OCI-LY7 (cell line): Measurements from ENCODE around the gene DPYSL4. TPM values are rescaled to one million over a fixed set of nuclear protein-coding genes. Genes with fewer than 3 reads are reported as not detected.

Experiments used
- BruUV-seq: library from RNA; stranded (reverse); fragments of 400-500 nt; replicated peaks from 2 replicates; lab custom pipeline; 2021; lab: Mats Ljungman, UMichigan
- CTCF ChIA-PET: fragments of 300-600 bp; sonication (Branson Sonifier 250); formaldehyde crosslinking; loops from one replicate; lab custom pipeline; 2022; ENCODE audit warnings: antibody characterized with exemption; ENCODE audit not compliant: unreplicated experiment; lab: Charles Lee
- POLR2A ChIA-PET: fragments of 300-600 bp; sonication (Branson Sonifier 250); formaldehyde crosslinking; loops from one replicate; lab custom pipeline; 2022; ENCODE audit warnings: antibody characterized with exemption; lab: Charles Lee
- DNase-seq: peaks from one replicate; pipeline ENCODE4 v3.0.0-alpha.2; 2015; ENCODE audit warnings: low spot score
- H2AFZ ChIP-seq: fragments of 200-600 bp; sonication (generic), shearing (Covaris generic); 2 replicates; pipeline ENCODE4 v1.6.1; 2014; ENCODE audit warnings: mild to moderate bottlenecking, antibody characterized with exemption, low read length, moderate library complexity
- H3K27ac ChIP-seq: fragments of 200-600 bp; sonication (generic); 2 replicates; pipeline ENCODE4 v1.5.1; 2014; ENCODE audit warnings: mixed run types, low read depth, mild to moderate bottlenecking, moderate library complexity, low read length, inconsistent platforms; ENCODE audit not compliant: poor library complexity, severe bottlenecking
- H3K36me3 ChIP-seq: fragments of 200-600 bp; sonication (generic); 2 replicates; pipeline ENCODE4 v1.6.1; 2014; ENCODE audit warnings: mild to moderate bottlenecking, antibody characterized with exemption, low read length, moderate library complexity, mixed read lengths; ENCODE audit not compliant: insufficient read depth
- H3K4me1 ChIP-seq: fragments of 200-600 bp; sonication (generic); 2 replicates; pipeline ENCODE4 v1.5.1; 2014; ENCODE audit warnings: mild to moderate bottlenecking, low read length; ENCODE audit not compliant: insufficient read depth, poor library complexity, severe bottlenecking
- H3K4me2 ChIP-seq: fragments of 200-600 bp; sonication (generic); 2 replicates; pipeline ENCODE4 v1.6.1; 2014; ENCODE audit warnings: mild to moderate bottlenecking, low read length
- H3K4me3 ChIP-seq: fragments of 200-600 bp; sonication (generic); 2 replicates; pipeline ENCODE4 v1.5.1; 2014; ENCODE audit warnings: mild to moderate bottlenecking, low read depth, low read length; ENCODE audit not compliant: poor library complexity, severe bottlenecking
- H3K79me2 ChIP-seq: fragments of 200-600 bp; sonication (generic); 2 replicates; pipeline ENCODE4 v1.6.1; 2016; ENCODE audit warnings: low read depth, mild to moderate bottlenecking, low read length, moderate library complexity, mixed read lengths; ENCODE audit not compliant: insufficient read depth
- H3K9me2 ChIP-seq: fragments of 200-600 bp; sonication (generic); 2 replicates; pipeline ENCODE4 v1.6.1; 2016; ENCODE audit warnings: mild to moderate bottlenecking, low read length, mixed read lengths; ENCODE audit not compliant: insufficient read depth
- H3K9me3 ChIP-seq: fragments of 200-600 bp; sonication (generic); 2 replicates; pipeline ENCODE4 v1.6.1; 2014; ENCODE audit warnings: mild to moderate bottlenecking, mixed run types, low read length, mixed read lengths
- H4K20me1 ChIP-seq: fragments of 200-600 bp; sonication (generic); 2 replicates; pipeline ENCODE4 v1.6.1; 2014; ENCODE audit warnings: mild to moderate bottlenecking, antibody characterized with exemption, low read length, moderate library complexity, mixed read lengths; ENCODE audit not compliant: insufficient read depth
- EZH2phosphoT487 ChIP-seq: fragments of 200-600 bp; sonication (generic); IDR thresholded peaks from 2 replicates; pipeline ENCODE4 v1.6.1; 2018; ENCODE audit warnings: low read depth, borderline replicate concordance, mild to moderate bottlenecking, mixed run types, antibody characterized with exemption, low read length, moderate library complexity, mixed read lengths
- intact Hi-C: fragments of 100-400 bp; cut with micrococcal nuclease; formaldehyde crosslinking; loops from one replicate; pipeline ENCODE4 v1.10.0; 2022; ENCODE audit not compliant: unreplicated experiment
- total RNA-seq, 2 experiments: library from RNA; depleted of rRNA in 1 of 2; stranded (reverse); fragments of >200 nt in 1 of 2; shearing (Covaris generic) in 1 of 2; gene quantifications; 2 replicates each; pipeline ENCODE4 v1.2.3, GENCODE V29; 2014 to 2022
- TF ChIP-seq, protein P1 (sequence below): fragments of 200-600 bp; sonication (generic); conservative IDR thresholded peaks from 2 replicates; pipeline ENCODE4 v1.5.1; 2014; ENCODE audit warnings: mild to moderate bottlenecking, antibody characterized with exemption, low read length, moderate library complexity, mixed read lengths

Gene DPYSL4
- total RNA-seq, 2 experiments from 2014 or later = not detected

GRCh38 chr10:132166216-132166950 lies 20.4 kb upstream of the DPYSL4 start:
- peaks cover 21% of the 10 kb centered on the region for H3K4me1 ChIP-seq
- H3K36me3 ChIP-seq = no peaks in the 10 kb centered on the region
- no peak for TF ChIP-seq EZH2phosphoT487
- TF ChIP-seq, protein P1, sequence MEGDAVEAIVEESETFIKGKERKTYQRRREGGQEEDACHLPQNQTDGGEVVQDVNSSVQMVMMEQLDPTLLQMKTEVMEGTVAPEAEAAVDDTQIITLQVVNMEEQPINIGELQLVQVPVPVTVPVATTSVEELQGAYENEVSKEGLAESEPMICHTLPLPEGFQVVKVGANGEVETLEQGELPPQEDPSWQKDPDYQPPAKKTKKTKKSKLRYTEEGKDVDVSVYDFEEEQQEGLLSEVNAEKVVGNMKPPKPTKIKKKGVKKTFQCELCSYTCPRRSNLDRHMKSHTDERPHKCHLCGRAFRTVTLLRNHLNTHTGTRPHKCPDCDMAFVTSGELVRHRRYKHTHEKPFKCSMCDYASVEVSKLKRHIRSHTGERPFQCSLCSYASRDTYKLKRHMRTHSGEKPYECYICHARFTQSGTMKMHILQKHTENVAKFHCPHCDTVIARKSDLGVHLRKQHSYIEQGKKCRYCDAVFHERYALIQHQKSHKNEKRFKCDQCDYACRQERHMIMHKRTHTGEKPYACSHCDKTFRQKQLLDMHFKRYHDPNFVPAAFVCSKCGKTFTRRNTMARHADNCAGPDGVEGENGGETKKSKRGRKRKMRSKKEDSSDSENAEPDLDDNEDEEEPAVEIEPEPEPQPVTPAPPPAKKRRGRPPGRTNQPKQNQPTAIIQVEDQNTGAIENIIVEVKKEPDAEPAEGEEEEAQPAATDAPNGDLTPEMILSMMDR = no peak
- no peak overlapping the region for H2AFZ ChIP-seq
- no peaks in the 10 kb centered on the region for H4K20me1 ChIP-seq
- H3K27ac ChIP-seq = no peak overlapping the region
- no peaks in the 10 kb centered on the region for H3K79me2 ChIP-seq
- no peaks in the 10 kb centered on the region for H3K9me3 ChIP-seq
- DNase-seq = no peak
- no peaks in the 10 kb centered on the region for H3K9me2 ChIP-seq
- CTCF ChIA-PET = no interaction called here
- no peak overlapping the region for H3K4me3 ChIP-seq
- POLR2A ChIA-PET = no interaction called here
- no peak overlapping the region for H3K4me2 ChIP-seq
- intact Hi-C loops = loop anchor here (10.0 kb wide), 1 partner anchor 258 kb away; no protein-coding TSS in a partner anchor
- BruUV-seq = no TSS peak

- CTCF ChIA-PET = interaction anchor here (0.6 kb wide), 1 partner anchor 166 kb away, joined by 4 read pairs; no protein-coding TSS in a partner anchor
- Histone ChIP-seq H3K9me3 (no peaks in the 10 kb centered on the region), H3K9me2 (no peaks in the 10 kb centered on the region), H3K4me3 (no peak overlapping the region), H4K20me1 (no peaks in the 10 kb centered on the region), H2AFZ (no peak overlapping the region), H3K79me2 (no peaks in the 10 kb centered on the region), H3K4me2 (no peak overlapping the region), H3K27ac (no peak overlapping the region), H3K4me1 (peaks cover 13% of the 10 kb centered on the region), H3K36me3 (no peaks in the 10 kb centered on the region)
- intact Hi-C loops = loop anchor here (10.0 kb wide), 1 partner anchor 258 kb away; no protein-coding TSS in a partner anchor
- POLR2A ChIA-PET = no interaction called here
- TF ChIP-seq EZH2phosphoT487 = no peak
- TF ChIP-seq, protein P1 = no peak
- DNase-seq = no peak
- no TSS peak for BruUV-seq
Observed at GRCh38 chr10:132167041-132167674, 19.6 kb upstream of the DPYSL4 start.

DNA sequence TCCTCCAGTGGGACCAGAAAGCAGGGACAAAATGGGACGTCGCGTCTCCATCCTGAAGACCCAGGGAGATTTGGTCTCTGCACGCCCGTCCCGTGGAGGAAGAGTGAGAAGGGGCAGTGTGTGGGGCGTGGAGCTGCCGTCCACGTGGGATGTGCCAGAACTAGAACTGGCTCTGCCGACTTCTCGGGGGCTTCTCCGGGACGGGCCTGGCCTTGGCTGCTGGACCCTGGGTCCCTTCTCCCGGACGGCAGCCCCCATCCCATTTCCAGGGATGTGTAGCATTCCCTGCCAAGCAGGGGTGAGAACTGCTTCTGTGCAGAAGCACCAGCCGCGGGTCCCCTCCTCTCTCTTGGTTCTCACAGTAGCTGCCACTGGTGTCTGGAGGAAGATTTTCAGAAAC lies 18.8 kb upstream of the DPYSL4 start:
- no peaks in the 10 kb centered on the region for H3K9me2 ChIP-seq
- H3K27ac ChIP-seq = no peak overlapping the region
- no peak overlapping the region for H3K4me2 ChIP-seq
- peaks cover 5% of the 10 kb centered on the region for H3K4me1 ChIP-seq
- no peaks in the 10 kb centered on the region for H3K36me3 ChIP-seq
- no peaks in the 10 kb centered on the region for H3K9me3 ChIP-seq
- DNase-seq = no peak
- POLR2A ChIA-PET = no interaction called here
- no TSS peak for BruUV-seq
- intact Hi-C loops = loop anchor here (10.0 kb wide), 1 partner anchor 257 kb away; no protein-coding TSS in a partner anchor
- no peak overlapping the region for H2AFZ ChIP-seq
- TF ChIP-seq, protein P1 = no peak
- TF ChIP-seq EZH2phosphoT487 = no peak
- CTCF ChIA-PET = interaction anchor here (0.6 kb wide), 1 partner anchor 166 kb away, joined by 4 read pairs; no protein-coding TSS in a partner anchor
- H3K4me3 ChIP-seq = no peak overlapping the region
- H3K79me2 ChIP-seq = no peaks in the 10 kb centered on the region
- H4K20me1 ChIP-seq = no peaks in the 10 kb centered on the region
